Panc1 (cell line): Measurements from ENCODE around the gene LYPD6. TPM values are rescaled to one million over a fixed set of nuclear protein-coding genes. Genes with fewer than 3 reads are reported as not detected.

Source experiments
- ATAC-seq: fragments of 200-7000 bp; cut with Tn5 transposase; 2 replicates; pipeline ENCODE4 v1.9.1; 2020; ENCODE audit warnings: mild to moderate bottlenecking, moderate library complexity
- BruUV-seq: library from RNA; stranded (reverse); fragments of 400-500 nt; replicated peaks from 2 replicates; lab custom pipeline; 2021; lab: Mats Ljungman, UMichigan
- CTCF ChIA-PET: fragments of 300-600 bp; sonication (Branson Sonifier 250); formaldehyde crosslinking; loops from one replicate; lab custom pipeline; 2022; ENCODE audit warnings: antibody characterized with exemption; lab: Charles Lee
- POLR2A ChIA-PET: fragments of 300-600 bp; sonication (Branson Sonifier 250); formaldehyde crosslinking; loops from one replicate; lab custom pipeline; 2022; ENCODE audit warnings: antibody characterized with exemption; lab: Charles Lee
- DNase-seq: peaks from one replicate; pipeline ENCODE4 v3.0.0-alpha.2; 2010; ENCODE audit warnings: low read depth, low spot score
- H3K27ac ChIP-seq: 2 replicates; pipeline ENCODE4 v1.5.1; 2011; ENCODE audit warnings: mild to moderate bottlenecking, low read length, inconsistent platforms
- H3K27me3 ChIP-seq: fragments of 200-500 bp; sonication (Bioruptor generic); 2 replicates; pipeline ENCODE4 v1.6.0; 2014; ENCODE audit warnings: low read length, inconsistent platforms; ENCODE audit not compliant: control insufficient read depth, insufficient read depth
- H3K36me3 ChIP-seq: fragments of 200-500 bp; sonication (Bioruptor generic); 2 replicates; pipeline ENCODE4 v1.5.1; 2014; ENCODE audit warnings: inconsistent platforms, mild to moderate bottlenecking, low read length, moderate library complexity; ENCODE audit not compliant: control insufficient read depth, insufficient read depth
- H3K4me1 ChIP-seq: 2 replicates; pipeline ENCODE4 v1.5.1; 2011; ENCODE audit warnings: inconsistent platforms, mild to moderate bottlenecking, low read length, moderate library complexity; ENCODE audit not compliant: control insufficient read depth, insufficient read depth
- H3K4me3 ChIP-seq, 2 experiments: 2 replicates each; pipeline ENCODE4 v1.5.1; 2011 to 2012; ENCODE audit warnings: low read depth in 2 of 2, low read length in 2 of 2, mild to moderate bottlenecking in 2 of 2, inconsistent platforms in 1 of 2, moderate library complexity in 1 of 2
- H3K9me3 ChIP-seq: fragments of 200-500 bp; sonication (Bioruptor generic); 2 replicates; pipeline ENCODE4 v1.5.1; 2014; ENCODE audit warnings: low read depth, mild to moderate bottlenecking, inconsistent platforms, low read length, moderate library complexity; ENCODE audit not compliant: control insufficient read depth, insufficient read depth
- CTCF ChIP-seq: fragments of 450-650 bp; IDR thresholded peaks from 2 replicates; pipeline ENCODE4 v1.5.1; 2017; ENCODE audit warnings: mild to moderate bottlenecking
- POLR2AphosphoS5 ChIP-seq: IDR thresholded peaks from 2 replicates; pipeline ENCODE4 v1.6.1; 2012; ENCODE audit warnings: mild to moderate bottlenecking, low read depth, low read length, moderate library complexity
- REST ChIP-seq, 2 experiments: IDR thresholded peaks; 2 replicates each; pipeline ENCODE4 v1.6.1; 2011 to 2012; ENCODE audit warnings: low read depth in 2 of 2, control low read depth in 1 of 2, low read length in 1 of 2, mild to moderate bottlenecking in 1 of 2, moderate library complexity in 1 of 2; ENCODE audit not compliant: insufficient read depth in 1 of 2
- SIN3A ChIP-seq: IDR thresholded peaks from 2 replicates; pipeline ENCODE4 v1.6.1; 2012; ENCODE audit warnings: low read depth, mild to moderate bottlenecking, low read length, moderate library complexity, borderline replicate concordance; ENCODE audit not compliant: insufficient read depth
- TCF7L2 ChIP-seq: IDR thresholded peaks from 2 replicates; pipeline ENCODE4 v1.6.1; 2011; ENCODE audit warnings: mild to moderate bottlenecking, low read depth, low read length, inconsistent platforms
- in situ Hi-C: cut with HindIII; loops from 2 replicates; pipeline ENCODE4 v1.10.0; 2016; ENCODE audit warnings: low sequenced_read_pairs, low pct_unique_long_range_greater_than_20kb
- intact Hi-C: fragments of 100-400 bp; cut with micrococcal nuclease; formaldehyde crosslinking; loops from one replicate; pipeline ENCODE4 v1.10.0; 2022; ENCODE audit not compliant: unreplicated experiment
- total RNA-seq: library from RNA; stranded (reverse); gene quantifications from one replicate; pipeline ENCODE4 v1.2.1, GENCODE V29; 2021; ENCODE audit not compliant: unreplicated experiment

LYPD6 gene
- total RNA-seq, 1 experiment from 2014 or later: 0.31 TPM

- Histone ChIP-seq H3K4me3 (no peak overlapping the region), H3K27me3 (no peaks in the 10 kb centered on the region), H3K27ac (no peak overlapping the region), H3K36me3 (no peaks in the 10 kb centered on the region), H3K4me1 (no peaks in the 10 kb centered on the region), H3K9me3 (no peaks in the 10 kb centered on the region)
- BruUV-seq: no TSS peak
- ChIA-PET POLR2A (no interaction called here), CTCF (no interaction called here)
- TF ChIP-seq REST (IDR thresholded peaks at IDR 0.05; ENCODE audit: insufficient read depth in 1 of 2, low read depth in 2 of 2, low read length in 1 of 2): no peak
- no peak for TF ChIP-seq CTCF
- TF ChIP-seq TCF7L2: no peak
- no peak for TF ChIP-seq POLR2AphosphoS5
- no peak for TF ChIP-seq SIN3A
- DNase-seq: no peak
- intact Hi-C loops (no loop called here), in situ Hi-C loops (no loop called here)
- ATAC-seq: no peak
These were observed 87.7 kb downstream of the LYPD6 start for GRCh38 chr2:149418065-149418464.

GRCh38 chr2:149420053-149420963 is 89.9 kb downstream of the LYPD6 start:
- ChIA-PET POLR2A (no interaction called here), CTCF (no interaction called here)
- DNase-seq: no peak
- Histone ChIP-seq H3K36me3 (no peaks in the 10 kb centered on the region), H3K9me3 (no peaks in the 10 kb centered on the region), H3K4me3 (no peak overlapping the region), H3K4me1 (no peaks in the 10 kb centered on the region), H3K27ac (no peak overlapping the region), H3K27me3 (no peaks in the 10 kb centered on the region)
- intact Hi-C loops: no loop called here
- in situ Hi-C loops: no loop called here
- no TSS peak for BruUV-seq
- no peak for TF ChIP-seq SIN3A
- no peak for TF ChIP-seq REST (IDR thresholded peaks at IDR 0.05; ENCODE audit: insufficient read depth in 1 of 2, low read depth in 2 of 2, low read length in 1 of 2)
- no peak for TF ChIP-seq POLR2AphosphoS5
- no peak for TF ChIP-seq CTCF
- TF ChIP-seq TCF7L2: no peak
- ATAC-seq: no peak
